GDM1 (cell line): Measurements from ENCODE around the gene MPPED2.

ENCODE experiments used
- DNase-seq: peaks from one replicate; lab custom pipeline; 2025; lab: John Stamatoyannopoulos, UW

The MPPED2 gene

DNA sequence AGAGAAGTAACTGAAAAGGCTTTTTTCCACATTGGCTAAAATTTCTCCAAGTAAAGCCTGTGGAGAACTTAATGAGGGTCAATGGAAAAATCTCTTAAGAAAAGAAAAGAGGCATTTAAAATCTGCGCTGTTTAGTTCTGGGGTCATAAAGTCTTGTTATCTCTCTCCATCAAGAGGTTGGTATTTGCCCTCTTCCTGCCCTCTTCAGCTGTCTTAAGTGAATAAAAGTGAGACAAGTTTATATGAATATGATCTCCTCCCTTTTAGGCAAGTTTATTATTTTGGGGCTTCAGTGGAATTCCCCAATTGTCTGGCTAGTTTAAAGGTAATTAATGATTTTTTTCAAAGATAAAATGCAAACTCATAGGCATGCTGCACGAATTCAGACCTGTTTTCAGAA is 173.6 kb downstream of the MPPED2 start:
- DNase-seq = no peak

- no peak for DNase-seq
Measured at GRCh38 chr11:30411383-30411782, 174.8 kb downstream of the MPPED2 start.

DNA sequence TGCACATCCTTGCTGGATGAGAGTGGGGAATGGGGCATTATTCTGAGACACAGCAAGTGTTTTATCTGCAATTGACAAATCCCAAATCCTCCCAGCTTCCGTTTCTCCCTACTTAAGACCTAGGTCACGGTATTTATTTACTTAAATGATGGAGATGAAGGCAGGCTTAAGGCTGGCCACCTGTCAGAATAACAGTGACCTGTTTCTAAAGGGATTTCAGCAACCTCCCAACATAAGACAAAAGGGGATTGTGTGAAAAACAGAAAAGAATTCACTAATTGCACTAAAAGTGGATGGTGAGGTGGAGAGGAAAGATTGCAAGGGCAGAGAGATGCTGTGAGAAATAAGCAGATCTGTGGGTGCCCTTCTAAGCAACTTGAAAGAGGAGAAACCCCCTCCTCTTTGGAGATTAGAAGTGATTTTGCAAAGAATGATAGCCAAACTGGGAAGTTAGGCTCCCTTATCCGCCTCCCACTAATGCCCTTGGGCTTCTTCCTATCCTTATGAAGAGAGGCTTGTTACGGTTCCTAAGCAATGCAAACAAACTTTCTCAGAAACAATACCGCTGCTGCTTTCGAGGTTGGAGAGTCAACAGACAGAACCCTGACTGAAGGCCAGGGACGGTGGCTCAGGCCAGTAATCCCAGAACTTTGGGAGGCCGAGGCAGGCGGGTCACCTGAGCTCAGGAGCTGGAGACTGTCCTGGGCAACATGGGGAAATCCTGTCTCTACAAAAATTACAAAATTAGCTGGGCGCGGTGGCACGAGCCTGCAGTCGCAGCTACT is 179.0 kb downstream of the MPPED2 start:
- no peak for DNase-seq

DNA sequence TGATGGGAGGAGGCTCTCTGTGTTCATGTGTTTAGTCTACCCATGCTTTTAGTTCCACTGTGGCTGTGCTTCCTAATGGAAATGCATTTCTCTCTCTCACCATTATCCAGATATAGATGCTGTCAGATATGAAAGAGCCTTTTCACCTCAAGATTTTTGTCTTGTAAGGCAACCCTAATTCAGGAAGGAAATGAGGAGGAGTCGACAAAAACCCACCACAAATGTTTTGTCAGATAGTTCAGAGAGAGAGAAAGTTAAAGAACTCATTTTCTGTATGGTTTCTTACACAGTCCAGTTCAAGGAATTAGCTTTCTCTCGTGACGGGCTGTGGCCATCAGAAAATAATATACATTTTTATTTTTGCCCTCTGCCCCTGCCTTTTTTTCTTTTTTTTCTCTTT is 180.8 kb downstream of the MPPED2 start:
- DNase-seq = no peak

DNA sequence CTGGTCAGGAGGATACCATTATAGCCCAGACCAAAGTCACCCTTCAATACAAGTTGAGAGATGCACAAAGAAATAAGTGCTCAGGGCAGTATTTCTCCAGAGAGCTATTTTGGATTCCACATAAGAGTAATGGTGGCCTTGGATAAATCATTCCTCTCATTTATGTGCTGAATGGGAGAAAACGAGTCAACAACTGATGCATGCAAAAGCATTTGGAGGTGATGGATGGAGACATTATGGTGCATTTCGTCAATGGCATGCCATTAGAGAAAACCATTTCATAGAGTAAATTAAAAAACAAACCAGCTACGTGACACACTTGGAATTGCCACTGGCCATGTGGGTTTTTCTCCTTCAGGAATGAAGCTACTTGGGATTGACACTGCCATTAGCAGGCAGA is 182.0 kb downstream of the MPPED2 start:
- DNase-seq = no peak

DNA sequence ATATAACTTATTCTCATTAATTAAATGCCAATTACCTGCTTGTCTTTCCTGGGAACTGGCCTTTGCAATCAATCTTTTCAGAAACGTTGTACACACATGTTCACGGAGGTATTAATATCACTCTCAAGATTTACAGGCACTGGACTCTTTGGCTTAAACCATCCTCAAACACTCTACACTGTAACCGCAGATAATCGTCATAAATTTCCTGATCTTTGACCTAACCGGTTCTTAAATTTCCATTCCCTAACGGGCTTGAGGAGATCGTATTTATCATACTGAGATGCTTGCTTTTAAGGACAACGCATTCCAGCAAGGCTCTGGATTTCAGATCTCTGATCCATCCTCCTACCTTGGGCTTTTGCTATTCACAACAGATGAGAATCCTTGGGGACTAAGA is 190.4 kb downstream of the MPPED2 start:
- DNase-seq = no peak

DNA sequence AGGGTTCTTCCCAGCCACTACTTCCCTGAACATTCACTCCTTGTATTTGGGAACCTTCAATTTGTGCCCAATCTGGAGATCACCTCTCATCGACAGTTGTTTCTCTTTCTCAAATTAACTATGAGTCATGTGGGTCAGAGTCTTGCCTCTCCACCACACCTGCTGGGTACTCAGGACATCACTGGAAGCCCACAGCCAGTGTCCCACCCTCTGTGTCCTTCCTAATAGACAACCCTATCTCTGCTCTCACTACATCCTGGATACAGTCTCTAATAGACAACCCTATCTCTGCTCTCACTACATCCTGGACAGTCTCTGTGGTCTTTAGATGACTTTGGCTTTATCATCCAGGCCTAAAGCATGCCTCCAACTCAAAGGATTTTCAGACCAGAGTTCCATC is 193.1 kb downstream of the MPPED2 start:
- no peak for DNase-seq

GRCh38 chr11:30392221-30392784 is 193.8 kb downstream of the MPPED2 start:
- DNase-seq = no peak

DNA sequence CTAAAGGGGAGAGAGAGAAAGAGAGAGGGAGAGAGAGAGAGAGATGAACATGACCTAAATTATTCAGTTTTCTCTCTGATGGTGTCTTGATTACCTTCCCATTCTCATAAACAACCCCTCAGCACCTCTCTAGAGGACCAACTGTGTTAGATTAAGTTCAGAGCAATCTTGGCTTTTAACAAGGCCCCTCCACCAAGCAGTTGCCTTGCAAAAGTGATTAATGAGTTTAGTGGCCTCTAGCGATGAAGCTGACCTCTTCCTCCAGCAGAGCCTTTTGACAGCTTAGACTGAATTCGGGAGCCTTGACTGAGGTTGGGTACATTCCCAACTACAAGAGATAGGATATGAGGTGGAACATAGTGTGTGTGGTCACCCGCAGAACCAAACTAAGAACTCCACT is 197.2 kb downstream of the MPPED2 start:
- DNase-seq = no peak

GRCh38 chr11:30387891-30388861 is 198.0 kb downstream of the MPPED2 start:
- DNase-seq = no peak

GRCh38 chr11:30381879-30382278 is 204.3 kb downstream of the MPPED2 start:
- DNase-seq = no peak

DNA sequence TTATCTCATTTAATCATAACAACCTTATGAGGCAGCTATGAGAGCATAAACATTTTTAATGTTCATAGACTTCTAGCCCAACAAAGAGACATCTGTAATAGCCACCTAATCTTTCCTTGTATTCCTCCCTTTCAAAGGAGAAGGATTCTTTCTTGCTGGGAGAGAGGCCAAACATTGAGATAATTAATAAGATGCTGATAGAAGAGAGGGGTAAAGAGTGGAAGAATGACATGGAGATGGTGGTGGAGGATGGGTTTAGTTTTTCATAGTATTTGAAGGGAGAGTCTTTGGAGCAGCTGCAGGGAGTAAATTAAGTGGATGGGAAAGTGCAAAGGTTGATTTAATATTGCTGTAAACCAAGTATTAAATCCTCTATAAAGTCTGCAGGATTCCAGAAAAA is 205.3 kb downstream of the MPPED2 start:
- DNase-seq = no peak

DNA sequence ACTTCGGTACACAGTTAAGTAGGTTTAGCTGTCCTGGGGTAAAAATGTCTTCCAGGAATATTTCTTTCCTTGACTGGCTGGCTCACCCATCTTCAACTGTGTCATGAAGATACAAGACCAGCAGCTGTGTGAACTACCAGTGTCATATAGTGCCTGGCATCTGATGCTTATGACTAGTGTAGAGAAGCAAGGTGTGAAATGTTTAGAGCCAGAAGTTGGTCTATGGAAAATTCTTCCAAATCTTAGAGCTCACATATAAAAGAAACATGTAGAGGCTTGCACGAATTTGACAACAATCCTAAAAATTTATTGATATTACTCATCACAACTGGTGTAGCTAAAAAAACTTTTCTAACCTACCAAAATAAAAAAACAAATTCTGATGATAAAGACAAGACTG is 208.8 kb downstream of the MPPED2 start:
- DNase-seq = no peak

GRCh38 chr11:30370164-30370563 is 216.0 kb downstream of the MPPED2 start:
- DNase-seq = no peak

- no peak for DNase-seq
Measured at GRCh38 chr11:30368394-30368793, 217.8 kb downstream of the MPPED2 start.

DNA sequence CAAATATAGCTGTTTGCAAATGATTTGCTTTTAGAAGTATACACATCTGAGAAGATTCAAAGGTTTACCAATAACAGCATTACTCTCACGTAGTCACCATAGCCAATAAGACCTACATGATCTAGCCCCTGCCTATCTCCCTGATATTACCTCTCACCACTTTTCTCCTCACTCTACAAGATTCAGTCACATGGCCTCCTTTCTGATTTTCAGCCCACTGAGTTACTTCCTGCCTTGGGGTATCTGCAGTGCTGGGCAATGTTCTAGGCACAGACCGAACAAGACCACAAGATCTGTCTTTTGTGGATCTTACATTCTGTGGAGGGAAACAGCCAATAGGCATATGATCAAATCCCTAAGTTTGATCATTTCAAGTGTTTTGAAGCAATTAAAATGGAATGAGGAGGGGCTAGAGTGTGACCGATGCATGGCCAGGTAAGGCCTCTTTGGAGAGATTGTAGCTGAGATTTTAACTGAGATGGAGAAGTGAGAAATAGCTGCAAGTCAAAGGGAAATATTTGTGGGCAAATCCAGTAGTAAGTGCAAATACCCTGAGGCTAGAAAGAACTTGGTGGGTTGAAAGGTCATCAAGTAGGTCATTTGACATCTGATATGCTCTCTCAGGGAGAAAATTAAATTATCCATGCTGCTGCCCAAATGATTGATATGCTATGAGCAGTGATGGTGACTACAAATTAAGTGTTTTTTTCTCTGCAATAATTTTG is 220.2 kb downstream of the MPPED2 start:
- DNase-seq = no peak

DNA sequence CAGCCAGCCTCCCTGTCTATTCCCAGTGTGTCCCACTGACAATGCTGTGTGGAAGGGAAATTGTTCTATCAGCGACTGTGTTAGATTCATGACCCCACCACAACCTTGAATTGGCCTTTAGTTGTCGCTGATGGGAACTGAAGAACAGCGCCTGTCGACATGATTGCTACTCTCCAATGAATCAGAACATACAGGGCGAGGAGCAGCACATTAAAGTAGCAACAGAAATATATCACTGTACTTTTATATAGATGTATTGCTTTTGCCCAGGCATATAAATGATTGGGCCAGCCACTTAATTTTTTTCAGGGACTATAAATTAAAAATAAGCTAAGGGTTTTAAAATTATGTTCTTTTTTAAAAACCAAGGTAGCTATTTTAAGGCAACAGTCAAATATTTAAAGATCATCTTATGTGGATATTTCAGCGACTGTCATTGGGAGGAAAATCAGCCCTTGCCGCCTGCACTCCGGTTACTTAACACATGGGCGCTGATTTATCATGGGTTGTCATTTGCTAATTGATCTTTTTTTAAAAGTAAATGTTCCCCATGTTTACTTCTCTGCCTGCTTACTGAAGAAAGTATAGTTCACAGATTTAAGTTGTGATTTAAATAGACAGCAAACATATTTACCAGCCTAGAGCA is 221.2 kb downstream of the MPPED2 start:
- DNase-seq = no peak

DNA sequence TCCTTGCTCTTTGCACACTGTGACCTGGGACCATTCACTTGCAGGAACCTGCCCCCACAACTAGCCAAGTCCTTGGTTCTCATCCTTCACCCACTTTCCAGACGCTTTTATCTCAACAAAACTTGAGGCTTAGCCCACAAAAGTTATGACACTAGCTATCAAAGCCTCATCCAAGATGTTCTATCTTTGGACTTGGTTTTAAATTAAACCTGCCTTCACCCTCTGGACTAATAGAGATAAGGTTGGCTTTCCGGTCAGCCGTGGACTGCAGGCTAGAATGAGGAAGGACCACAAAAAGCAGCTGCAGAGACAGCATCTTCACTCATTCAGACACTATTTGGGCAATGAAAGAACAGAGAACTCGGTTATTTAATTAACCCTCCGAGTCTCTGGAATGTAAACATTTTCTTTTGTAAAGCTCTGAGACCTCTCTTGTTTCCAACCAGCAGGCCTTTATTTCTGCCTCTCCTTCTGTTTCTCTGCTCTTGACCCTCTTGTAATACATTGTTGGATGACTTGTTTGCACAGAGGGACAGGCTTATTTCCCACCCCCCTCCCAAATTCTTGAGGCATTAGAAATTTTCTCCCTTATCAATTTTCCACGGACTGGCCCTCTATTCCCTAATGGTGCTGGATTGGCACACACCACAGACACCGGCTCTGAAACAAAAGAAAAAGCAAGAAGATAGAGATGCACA is 221.9 kb downstream of the MPPED2 start:
- DNase-seq = no peak

DNA sequence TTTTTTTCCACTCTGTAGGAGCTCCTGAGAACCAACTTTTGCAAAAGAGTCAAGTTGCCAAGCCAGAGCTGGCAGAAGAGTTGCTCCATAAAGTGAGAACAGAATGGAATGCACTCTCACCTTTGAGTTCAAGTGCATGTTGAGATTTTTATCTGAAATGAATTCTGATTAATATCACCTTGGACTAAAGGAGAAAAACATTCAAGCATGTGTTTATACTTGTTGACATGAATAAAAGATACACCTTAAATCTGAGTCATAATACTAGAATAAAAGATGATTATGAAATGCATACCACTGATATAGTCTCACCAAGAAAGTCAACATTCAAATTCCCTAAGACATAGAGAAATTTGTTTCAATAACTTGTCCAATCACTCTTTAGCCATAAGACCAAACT is 225.4 kb downstream of the MPPED2 start:
- no peak for DNase-seq
